Fibroblast of lung (primary cell): ENCODE data around the gene CMC1.

Experiments
- CTCF ChIP-seq, 2 donors: IDR thresholded peaks in 1 of 2; conservative IDR thresholded peaks in 1 of 2; 1 replicate in 1 of 2; 2 replicates in 1 of 2; pipeline ENCODE4 v1.5.1; 2011 to 2012; ENCODE audit warnings: low read length in 2 of 2, control low read depth in 1 of 2, inconsistent platforms in 1 of 2, low read depth in 1 of 2, mild to moderate bottlenecking in 1 of 2
- EZH2 ChIP-seq: IDR thresholded peaks from 2 replicates; pipeline ENCODE4 v1.5.1; 2012; ENCODE audit warnings: low read length, control low read depth, mild to moderate bottlenecking; ENCODE audit errors: missing control alignments

- no peak for TF ChIP-seq CTCF (conservative IDR thresholded peaks at IDR 0.05 in 1 of 2, IDR thresholded peaks at IDR 0.05 in 1 of 2; ENCODE audit: low read depth in 1 of 2, low read length in 2 of 2)
- no peak for TF ChIP-seq EZH2
Measured at GRCh38 chr3:28252001-28252431, 10.6 kb downstream of the CMC1 start.
